Muscle of back (tissue), 11 donors: ENCODE measurements around the gene PODNL1. TPM values are rescaled to one million over a fixed set of nuclear protein-coding genes. Genes with fewer than 3 reads are reported as not detected.

Source experiments
- DNase-seq, 3 donors: peaks; one replicate each; pipeline versions ENCODE4 v3.0.0 to v3.0.0-alpha.2; 2013
- polyA plus RNA-seq, 10 donors: library from polyadenylated mRNA; unstranded; fragments of 120-200 nt; gene quantifications; one replicate each; pipeline ENCODE4 v1.2.1, GENCODE V29; 2013; ENCODE audit not compliant: insufficient read length in 10 of 10

The PODNL1 gene
- polyA plus RNA-seq, 10 donors, result 0.26 to 1.7 (median 0.83) TPM

DNA sequence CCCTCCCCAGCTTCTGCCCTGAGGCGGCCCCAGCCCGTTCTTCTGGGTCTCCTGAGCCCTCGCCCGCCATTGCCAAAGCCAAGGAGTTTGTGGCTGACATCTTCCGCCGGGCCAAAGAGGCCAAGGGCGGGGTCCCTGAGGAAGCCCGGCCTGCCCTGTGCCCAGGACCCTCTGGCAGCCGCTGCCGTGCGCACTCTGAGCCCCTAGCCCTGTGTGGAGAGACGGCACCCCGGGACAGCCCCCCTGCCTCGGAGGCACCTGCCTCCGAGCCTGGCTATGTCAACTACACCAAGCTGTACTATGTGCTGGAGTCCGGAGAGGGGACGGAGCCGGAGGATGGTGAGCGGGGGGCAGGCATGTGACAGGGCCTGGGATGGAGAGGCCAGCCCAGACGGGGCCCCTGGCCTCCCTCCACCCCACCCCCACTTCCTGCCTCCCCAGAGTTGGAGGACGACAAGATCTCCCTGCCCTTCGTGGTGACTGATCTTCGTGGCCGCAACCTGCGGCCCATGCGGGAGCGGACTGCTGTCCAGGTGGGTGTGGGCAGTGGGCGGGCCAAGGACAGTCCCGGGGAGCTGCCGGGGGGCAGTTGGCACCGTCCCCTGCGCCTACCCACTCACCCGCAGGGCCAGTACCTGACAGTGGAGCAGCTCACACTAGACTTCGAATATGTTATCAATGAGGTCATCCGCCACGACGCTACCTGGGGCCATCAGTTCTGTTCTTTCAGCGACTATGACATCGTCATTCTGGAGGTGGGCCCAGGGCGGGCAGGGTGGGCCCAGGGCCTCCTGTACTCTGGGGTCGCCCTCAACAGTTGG is 21.1 kb upstream of the PODNL1 start:
- peak in 1 of 3 donors; percentile 21 for DNase-seq

DNA sequence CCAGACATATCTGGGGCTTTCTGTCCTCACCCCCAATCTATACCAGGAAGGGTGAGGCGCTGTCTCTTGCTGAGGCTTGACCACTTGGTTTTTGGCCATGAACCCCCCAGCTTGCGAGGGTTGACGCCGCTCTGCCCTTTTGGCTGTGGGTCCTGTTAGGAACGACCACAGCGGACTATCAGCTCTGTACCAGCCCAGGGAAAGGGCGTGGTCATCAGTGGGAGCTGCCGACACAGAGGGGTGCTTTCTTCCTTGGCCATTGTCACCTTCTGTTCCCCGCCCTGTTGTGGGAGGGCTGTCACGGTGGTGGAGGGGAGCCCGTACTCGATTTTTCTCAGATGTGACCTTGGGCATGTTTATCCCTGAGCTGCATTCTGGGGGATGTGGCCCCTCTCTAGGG is 19.8 kb upstream of the PODNL1 start:
- no peak for DNase-seq

GRCh38 chr19:13957051-13957450 is 18.8 kb upstream of the PODNL1 start:
- DNase-seq, result peak in 1 of 3 donors; percentile 1

GRCh38 chr19:13956365-13956744 is 18.1 kb upstream of the PODNL1 start:
- DNase-seq, result peak in 1 of 3 donors; percentile 1

GRCh38 chr19:13955662-13956364 is 17.6 kb upstream of the PODNL1 start:
- peak in 1 of 3 donors; percentile 3 for DNase-seq

DNA sequence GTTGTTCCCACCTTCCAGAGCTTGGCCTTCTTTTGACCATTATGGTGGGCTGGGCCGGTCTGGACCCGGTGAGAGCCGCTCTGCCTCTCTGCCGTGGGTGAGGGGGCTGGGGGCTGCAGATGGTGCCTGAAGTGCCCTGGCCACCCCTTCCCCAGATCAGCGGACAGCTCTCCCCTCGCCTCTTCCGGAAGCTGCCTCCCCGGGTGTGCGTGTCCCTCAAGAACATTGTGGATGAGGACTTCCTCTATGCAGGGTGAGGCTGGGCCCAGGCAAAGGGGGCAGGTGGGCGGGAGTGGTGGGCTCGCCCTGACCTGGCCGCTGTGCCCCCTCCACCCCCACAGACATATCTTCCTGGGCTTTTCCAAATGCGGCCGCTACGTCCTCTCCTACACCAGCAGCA is 16.0 kb upstream of the PODNL1 start:
- no peak for DNase-seq

DNA sequence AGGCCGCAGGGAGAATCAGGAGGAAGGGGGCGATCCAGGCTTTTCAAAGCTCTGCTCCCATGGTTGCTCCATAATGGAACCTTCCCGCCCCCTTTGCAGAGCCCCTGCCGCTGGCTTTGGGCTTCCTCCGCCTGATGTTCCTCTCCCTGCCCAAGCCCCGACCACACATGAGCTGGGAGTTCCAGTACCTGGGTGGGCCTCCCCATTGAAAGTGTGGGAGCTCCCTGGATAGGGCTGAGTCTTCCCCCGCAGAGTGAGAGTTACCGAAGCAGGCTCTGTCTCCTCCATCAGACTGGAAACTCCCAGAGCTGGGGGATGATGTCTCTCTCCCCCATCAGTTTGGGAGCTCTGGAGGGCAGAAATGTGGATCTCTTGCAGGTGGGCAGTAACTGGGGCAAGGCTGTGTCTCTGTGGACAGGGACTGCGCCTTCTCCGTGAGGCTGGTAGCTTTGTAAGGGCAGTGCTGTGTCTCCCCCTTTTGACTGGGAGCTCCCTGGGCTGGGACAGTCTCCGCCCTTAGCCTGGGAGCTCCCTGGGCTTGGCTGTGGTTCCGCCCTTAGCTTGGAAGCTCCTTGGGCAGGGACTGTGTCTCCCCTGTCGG is 14.8 kb upstream of the PODNL1 start:
- DNase-seq, result peak in 2 of 3 donors; percentile 34 to 75

- DNase-seq, result peak; percentile 99 to 100 (median 99)
These were observed 14.1 kb upstream of the PODNL1 start, which contains the start of gene DCAF15 for GRCh38 chr19:13952154-13952930. DCAF15 (plus strand) TSS chr19:13952509; CDS start chr19:13952513, 4 bp downstream.

DNA sequence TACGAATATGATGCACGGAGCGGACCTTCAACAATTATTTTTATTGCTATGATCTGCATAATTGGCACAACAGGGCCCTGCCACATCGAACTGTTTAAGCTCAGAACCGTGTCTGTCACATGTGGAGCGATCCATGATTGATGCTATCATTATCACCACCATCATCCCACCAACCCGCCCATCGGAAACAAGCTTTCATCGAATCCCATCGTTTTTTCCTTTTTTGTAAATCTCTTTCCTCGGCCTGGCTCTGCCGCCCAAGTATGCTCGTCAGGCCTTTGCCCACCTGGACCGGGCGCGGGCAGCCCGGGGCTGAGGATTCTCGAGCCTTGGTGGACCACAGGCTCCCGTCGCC is 13.6 kb upstream of the PODNL1 start:
- DNase-seq, result no peak

GRCh38 chr19:13951043-13951442 is 12.8 kb upstream of the PODNL1 start:
- DNase-seq, result no peak

DNA sequence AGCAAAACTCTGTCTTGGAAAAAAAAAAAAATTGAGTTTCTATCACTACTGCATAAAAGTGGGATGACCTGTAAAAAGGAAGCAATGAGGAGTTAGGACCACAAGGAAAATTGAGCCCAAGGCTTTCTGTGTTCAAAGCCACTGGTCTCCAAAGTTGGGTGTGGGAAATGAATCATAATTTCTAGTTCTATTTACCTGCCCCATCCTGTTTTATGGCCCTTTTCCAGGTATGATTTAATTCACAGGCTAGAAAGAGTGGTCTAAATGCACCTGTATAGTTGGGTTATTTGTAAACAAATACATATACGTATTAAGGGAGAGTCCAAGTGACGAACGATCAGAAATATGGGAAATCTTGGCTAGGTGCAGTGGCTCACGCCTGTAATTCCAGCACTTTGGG is 8.2 kb upstream of the PODNL1 start:
- DNase-seq, result no peak

DNA sequence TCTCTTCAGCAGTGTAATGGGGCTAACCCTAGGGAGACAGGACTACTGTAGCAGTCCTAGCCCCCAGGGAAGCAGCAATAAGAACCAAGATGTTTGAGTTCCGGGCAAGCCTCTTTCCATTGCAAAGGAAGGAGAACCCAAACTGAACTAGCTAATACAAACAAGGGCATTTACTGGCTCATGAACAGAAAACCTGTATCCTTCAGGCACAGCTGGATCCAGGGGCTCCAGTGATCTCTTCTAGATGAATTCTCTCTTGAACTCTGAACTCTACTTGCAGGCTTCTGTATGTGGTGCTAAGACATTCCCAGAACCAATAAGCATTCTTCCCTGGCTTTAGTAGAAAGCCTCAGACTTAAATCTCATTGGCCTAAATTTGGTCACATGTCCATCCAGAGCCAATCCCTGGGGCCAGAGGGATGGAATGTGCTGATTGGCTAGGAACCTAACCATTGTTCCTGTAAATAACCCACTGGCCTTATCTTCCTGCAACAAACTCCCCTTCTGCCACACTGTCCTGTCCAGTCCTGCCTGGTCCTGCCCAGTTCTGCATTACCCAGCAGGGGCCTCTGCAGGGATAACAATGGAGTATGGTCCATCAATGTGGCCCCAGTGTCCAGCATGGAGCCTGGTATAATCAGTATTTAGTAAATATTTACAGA is 3.9 kb upstream of the PODNL1 start:
- no peak for DNase-seq

DNA sequence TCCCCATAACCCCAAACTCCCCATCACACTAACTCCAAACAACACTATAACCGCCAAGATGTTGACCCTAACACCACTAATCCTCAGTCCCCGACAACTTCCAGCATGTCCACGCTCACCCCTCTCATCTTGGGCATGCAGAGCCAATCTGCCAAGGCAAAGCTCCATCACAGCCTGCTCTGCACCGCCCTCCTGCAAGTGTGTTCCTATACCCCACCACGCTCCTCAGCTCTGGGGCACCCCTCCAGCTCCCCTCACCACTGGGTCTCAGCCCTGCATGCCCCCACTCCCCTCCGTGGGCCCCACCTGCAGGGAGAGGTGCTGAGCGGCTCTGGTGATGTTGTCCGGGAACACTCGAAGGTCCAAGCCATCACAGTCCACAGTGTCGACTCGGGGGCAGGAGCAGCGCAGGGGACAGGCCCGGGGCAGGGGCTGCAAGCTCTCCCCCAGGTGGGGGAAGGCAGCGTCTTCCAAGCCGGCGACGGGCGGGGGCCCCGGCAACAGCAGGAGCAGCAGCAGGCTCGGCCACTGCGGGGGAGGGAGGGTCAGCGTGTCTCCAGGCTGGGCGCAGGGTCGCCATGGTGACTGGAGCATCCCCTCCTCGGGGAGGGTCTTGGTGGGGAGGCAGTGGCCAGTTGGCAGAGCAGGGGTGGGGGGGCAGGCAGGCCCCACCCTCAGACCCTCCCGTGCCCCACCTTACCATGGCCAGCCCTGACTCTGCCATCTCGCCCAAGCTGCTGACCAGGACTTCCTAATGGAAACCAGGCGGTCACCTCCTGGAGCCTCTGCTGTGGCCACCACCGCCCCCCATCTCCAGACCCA is 527 bp downstream of the PODNL1 start:
- DNase-seq, result no peak

- DNase-seq, result no peak
These were observed 2.3 kb downstream of the PODNL1 start for GRCh38 chr19:13935765-13936510.

- no peak for DNase-seq
These were observed 3.5 kb downstream of the PODNL1 start for GRCh38 chr19:13934785-13935109.

DNA sequence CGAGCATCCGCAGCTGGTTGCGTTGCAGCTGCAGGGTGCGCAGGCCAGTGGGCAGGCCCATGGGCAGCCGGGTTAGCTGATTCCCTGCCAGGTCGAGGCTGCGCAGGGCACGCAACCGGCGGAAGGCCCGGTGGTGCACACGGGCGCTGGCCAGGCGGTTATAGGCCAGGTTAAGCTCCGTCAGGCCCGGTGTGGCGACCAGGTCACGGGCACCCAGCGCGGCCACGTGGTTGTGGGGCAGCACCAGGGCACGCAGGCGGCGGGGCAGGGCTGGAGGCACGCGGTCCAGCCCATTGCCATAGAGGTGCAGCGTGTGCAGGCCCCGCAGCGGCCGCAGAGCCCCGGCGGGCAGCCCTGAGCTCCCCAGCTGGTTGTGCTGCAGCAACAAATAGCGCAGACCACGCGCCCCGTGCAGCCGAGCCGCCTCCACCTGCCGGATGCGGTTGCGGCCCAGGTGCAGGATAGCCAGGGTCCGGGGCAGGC is 5.3 kb downstream of the PODNL1 start:
- no peak for DNase-seq

DNA sequence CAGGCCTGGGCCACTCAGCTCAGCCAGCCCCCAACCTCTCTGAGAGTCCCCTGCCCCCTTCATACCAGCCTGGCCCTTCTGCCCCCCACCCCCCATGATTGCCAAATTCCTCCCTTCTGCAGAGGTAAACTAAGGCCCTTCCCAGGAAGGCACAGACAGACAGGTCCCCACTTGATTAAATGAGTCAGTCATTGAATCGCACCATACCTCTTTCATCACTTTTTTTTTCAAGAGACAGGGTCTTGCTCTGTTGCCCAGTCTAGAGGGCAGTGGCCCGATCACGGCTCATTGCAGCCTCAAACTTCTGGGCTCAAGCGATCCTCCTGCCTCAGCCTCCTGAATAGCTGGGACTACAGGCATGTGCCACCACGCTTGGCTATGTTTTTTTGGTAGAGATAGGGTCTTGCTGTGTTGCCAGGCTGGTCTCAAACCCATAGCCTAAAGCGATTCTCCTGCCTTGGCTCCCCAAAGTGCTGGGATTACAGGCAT is 6.0 kb downstream of the PODNL1 start:
- DNase-seq, result no peak

DNA sequence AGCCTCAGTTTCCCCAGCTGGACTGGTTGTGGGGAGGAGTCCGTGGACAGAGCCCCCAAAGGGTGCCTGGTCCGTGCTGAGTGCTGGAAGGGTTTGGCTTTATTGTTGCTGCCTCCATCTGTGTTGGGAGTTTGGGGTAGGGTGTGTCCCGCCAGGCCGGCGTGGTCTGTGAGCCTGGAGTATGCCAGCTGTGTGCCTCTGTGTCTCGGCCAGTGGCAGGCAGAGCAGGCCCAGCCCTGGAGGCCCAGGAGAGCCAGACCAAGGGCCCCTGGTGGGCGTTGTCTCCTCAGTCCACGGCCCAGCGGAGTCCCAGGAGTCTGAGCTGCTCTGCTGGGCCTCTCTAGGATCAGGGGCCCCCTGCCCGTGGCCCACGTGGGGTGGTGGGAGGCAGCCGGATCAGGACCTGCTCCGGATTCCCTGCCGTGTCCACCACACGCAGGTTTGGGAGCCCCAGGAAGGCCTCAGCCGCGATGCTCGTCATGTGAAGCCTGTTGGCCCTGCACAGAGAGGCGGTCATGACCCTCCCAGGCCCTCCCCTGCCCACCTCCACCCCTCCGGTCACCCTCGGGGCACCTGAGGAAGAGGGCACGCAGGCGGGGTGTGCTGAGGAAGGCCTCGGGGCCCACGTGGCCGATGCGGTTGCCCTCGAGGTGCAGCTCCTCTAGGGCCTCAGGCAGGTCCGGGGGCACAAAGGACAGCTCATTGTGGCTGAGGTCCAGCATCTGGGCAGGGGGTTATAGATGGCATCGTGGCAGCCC is 6.6 kb downstream of the PODNL1 start:
- DNase-seq, result no peak

DNA sequence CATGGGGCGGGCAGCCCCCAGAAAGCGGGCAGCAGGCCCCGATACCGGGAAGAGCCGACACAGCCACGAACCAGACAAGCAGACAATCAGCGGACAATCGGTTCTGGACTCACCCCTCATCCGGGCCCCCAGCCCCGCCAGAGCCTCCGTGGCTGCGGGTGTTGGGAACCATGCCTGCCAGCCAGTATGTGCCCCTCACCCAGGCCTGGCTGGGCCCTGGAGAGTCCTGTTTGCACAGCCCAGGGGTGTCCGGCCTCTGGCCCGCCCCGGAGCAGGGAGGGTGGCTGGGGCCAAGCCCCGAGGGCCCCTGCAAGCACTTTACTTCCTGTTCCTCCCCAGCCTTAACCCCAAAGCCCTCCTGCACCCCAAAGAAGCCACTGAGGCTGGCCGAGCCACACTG is 7.8 kb downstream of the PODNL1 start:
- no peak for DNase-seq
